ENCODE results near the gene SLC24A4.
"Not testable (repeated sequence)": the region's sequence is repeated elsewhere in the genome, so short reads cannot be mapped to it uniquely, and the experiment has no call there.

The SLC24A4 gene

GRCh38 chr14:92515546-92516343 lies 192.8 kb downstream of the SLC24A4 start:
- DNase-seq: no peak

- no peak for DNase-seq
Measured at GRCh38 chr14:92516344-92516965, 193.5 kb downstream of the SLC24A4 start.

GRCh38 chr14:92516966-92517506 lies 194.1 kb downstream of the SLC24A4 start:
- no peak for DNase-seq

GRCh38 chr14:92517761-92518160 lies 194.8 kb downstream of the SLC24A4 start:
- DNase-seq: no peak

GRCh38 chr14:92519246-92520101 lies 196.5 kb downstream of the SLC24A4 start:
- no peak for DNase-seq

- no peak for DNase-seq
Measured at GRCh38 chr14:92520102-92521057, 197.4 kb downstream of the SLC24A4 start.

GRCh38 chr14:92521058-92521415 lies 198.1 kb downstream of the SLC24A4 start:
- DNase-seq: no peak

GRCh38 chr14:92523752-92524151 lies 200.8 kb downstream of the SLC24A4 start:
- no peak for DNase-seq

- DNase-seq: no peak
Measured at GRCh38 chr14:92524602-92525185, 201.7 kb downstream of the SLC24A4 start.

GRCh38 chr14:92525322-92526095 lies 202.5 kb downstream of the SLC24A4 start:
- DNase-seq: no peak

GRCh38 chr14:92527721-92528120 lies 204.8 kb downstream of the SLC24A4 start:
- DNase-seq: no peak

- no peak for DNase-seq
Measured at GRCh38 chr14:92528486-92529100, 205.6 kb downstream of the SLC24A4 start.

GRCh38 chr14:92529903-92530302 lies 206.9 kb downstream of the SLC24A4 start:
- DNase-seq: no peak

GRCh38 chr14:92531106-92531873 lies 208.3 kb downstream of the SLC24A4 start:
- no peak for DNase-seq

GRCh38 chr14:92532490-92533163 lies 209.7 kb downstream of the SLC24A4 start:
- DNase-seq: no peak

- no peak for DNase-seq
Measured at GRCh38 chr14:92534932-92535643, 212.1 kb downstream of the SLC24A4 start.

GRCh38 chr14:92536231-92536630 lies 213.3 kb downstream of the SLC24A4 start:
- not testable (repeated sequence) for DNase-seq
